GM12878 (cell line): ENCODE measurements around the gene NECAB3. TPM values are rescaled to one million over a fixed set of nuclear protein-coding genes. Genes with fewer than 3 reads are reported as not detected.
A peak's percentile ranks its signal among the peaks of the same experiment; 100 is the strongest.

ENCODE experiments used
- ATAC-seq: fragments of 200-7000 bp; cut with Tn5 transposase; 3 replicates; pipeline ENCODE4 v1.9.1; 2020; ENCODE audit warnings: mild to moderate bottlenecking, moderate library complexity
- BruUV-seq: library from RNA; stranded (reverse); fragments of 400-500 nt; replicated peaks from 2 replicates; lab custom pipeline; 2021; lab: Mats Ljungman, UMichigan
- CTCF ChIA-PET: fragments of 300-600 bp; sonication (Branson Sonifier 250); formaldehyde crosslinking; extraction: SDS; loops from one replicate; lab custom pipeline; 2021; ENCODE audit warnings: inconsistent platforms; lab: Yijun Ruan, JAX
- POLR2A ChIA-PET: fragments of 350-600 bp; formaldehyde crosslinking; extraction: SDS; loops from one replicate; lab custom pipeline; 2021; ENCODE audit warnings: inconsistent platforms; lab: Charles Lee
- RAD21 ChIA-PET: fragments of 300-600 bp; sonication (Branson Sonifier 250); formaldehyde crosslinking; loops from one replicate; lab custom pipeline; 2023; ENCODE audit warnings: antibody characterized with exemption; ENCODE audit not compliant: unreplicated experiment; lab: Charles Lee
- SMC1A ChIA-PET: fragments of 300-600 bp; sonication (Branson Sonifier 250); formaldehyde crosslinking; loops from one replicate; lab custom pipeline; 2023; ENCODE audit not compliant: unreplicated experiment, uncharacterized antibody; lab: Charles Lee
- DNase-seq: peaks from one replicate; pipeline ENCODE4 v3.0.0-alpha.2; 2011; ENCODE audit warnings: low read depth, low spot score
- FAIRE-seq: peaks from 3 replicates; lab custom pipeline; 2011; peaks lifted over from hg19 to GRCh38; lab: Jason Lieb, UNC
- H2AFZ ChIP-seq: 2 replicates; pipeline ENCODE4 v1.6.0; 2011; ENCODE audit warnings: low read depth, low read length, control low read depth; ENCODE audit not compliant: control insufficient read depth
- H3K27ac ChIP-seq: 2 replicates; pipeline ENCODE4 v1.5.1; 2011; ENCODE audit warnings: control low read depth; ENCODE audit not compliant: control insufficient read depth, insufficient read depth
- H3K27me3 ChIP-seq, 2 experiments: replicated peaks in 1 of 2; 2 replicates each; pipeline versions ENCODE4 v1.6.0 to v1.6.1; 2011; ENCODE audit warnings: low read length in 1 of 2; ENCODE audit not compliant: control insufficient read depth in 2 of 2, insufficient read depth in 2 of 2
- H3K36me3 ChIP-seq, 2 experiments: 2 replicates each; pipeline ENCODE4 v1.5.1; 2011; ENCODE audit warnings: low read length in 1 of 2; ENCODE audit not compliant: control insufficient read depth in 2 of 2, insufficient read depth in 2 of 2
- H3K4me1 ChIP-seq: 2 replicates; pipeline ENCODE4 v1.6.1; 2011; ENCODE audit warnings: mild to moderate bottlenecking, low read length, moderate library complexity, mixed read lengths; ENCODE audit not compliant: control insufficient read depth, insufficient read depth
- H3K4me2 ChIP-seq: 2 replicates; pipeline ENCODE4 v1.6.0; 2011; ENCODE audit warnings: control low read depth; ENCODE audit not compliant: control insufficient read depth, insufficient read depth
- H3K4me3 ChIP-seq: fragments of 200-600 bp; sonication (generic); 2 replicates; pipeline ENCODE4 v1.5.1; 2016
- H3K79me2 ChIP-seq: 2 replicates; pipeline ENCODE4 v1.6.0; 2011; ENCODE audit warnings: low read length; ENCODE audit not compliant: control insufficient read depth, insufficient read depth
- H3K9ac ChIP-seq: 2 replicates; pipeline ENCODE4 v1.8.0; 2011; ENCODE audit warnings: low read length, control low read depth, mixed read lengths; ENCODE audit not compliant: control insufficient read depth, insufficient read depth
- H3K9me3 ChIP-seq: replicated peaks from 3 replicates; pipeline ENCODE4 v1.5.1; 2011; ENCODE audit warnings: mild to moderate bottlenecking, low read length; ENCODE audit not compliant: control insufficient read depth, insufficient read depth
- H4K20me1 ChIP-seq: 2 replicates; pipeline ENCODE4 v1.6.0; 2011; ENCODE audit not compliant: control insufficient read depth, insufficient read depth
- CREB1 ChIP-seq: IDR thresholded peaks from 2 replicates; pipeline ENCODE4 v1.6.1; 2012; ENCODE audit warnings: low read depth, mild to moderate bottlenecking, inconsistent platforms
- PAX5 ChIP-seq: IDR thresholded peaks from 2 replicates; pipeline ENCODE4 v1.6.1; 2011; ENCODE audit warnings: low read depth, low read length, borderline replicate concordance
- SPI1 ChIP-seq: IDR thresholded peaks from 2 replicates; pipeline ENCODE4 v1.6.1; 2011; ENCODE audit warnings: low read depth, mild to moderate bottlenecking, low read length, moderate library complexity, borderline replicate concordance; ENCODE audit not compliant: insufficient read depth
- TBL1XR1 ChIP-seq: IDR thresholded peaks from 2 replicates; pipeline ENCODE4 v1.6.1; 2012; ENCODE audit warnings: low read depth, low read length, improper control_type of control experiment
- YBX1 ChIP-seq: fragments of 450-650 bp; IDR thresholded peaks from 2 replicates; pipeline ENCODE4 v1.6.1; 2016; ENCODE audit warnings: antibody characterized with exemption
- ZBED1 ChIP-seq: IDR thresholded peaks from 2 replicates; pipeline ENCODE4 v1.6.1; 2016; ENCODE audit warnings: borderline replicate concordance
- ZSCAN29 ChIP-seq: fragments of 450-650 bp; IDR thresholded peaks from 2 replicates; pipeline ENCODE4 v1.6.1; 2017; ENCODE audit warnings: mild to moderate bottlenecking, moderate library complexity
- WGBS: methylation state at CpG from one replicate; pipeline ENCODE4 v1.1.6; 2016; ENCODE audit warnings: low lambda C conversion rate; ENCODE audit not compliant: insufficient replicate concordance, insufficient coverage; ENCODE audit errors: missing lambda C conversion rate; 5-methylcytosine and 5-hydroxymethylcytosine counted together
- in situ Hi-C: fragments of 300-500 bp; cut with MboI; formaldehyde crosslinking; loops from 9 replicates; pipeline ENCODE4 v1.14.3; 2018; ENCODE audit warnings: mixed read lengths
- intact Hi-C: fragments of 100-400 bp; cut with micrococcal nuclease; formaldehyde crosslinking; loops from one replicate; pipeline ENCODE4 v1.14.2; 2022; ENCODE audit not compliant: unreplicated experiment
- polyA plus RNA-seq, 11 experiments: library from polyadenylated mRNA; depleted of rRNA in 4 of 11; unstranded in 6 of 11; stranded (reverse) in 5 of 11; fragments of >200 nt; fragmentation: Nextera tagmentation in 4 of 11; fragmentation: Illumina TruSeq in 1 of 11; extraction: Ambion mirVana in 4 of 11; extraction: Trizol in 1 of 11; gene quantifications; 1 replicate in 1 of 11; 2 replicates in 10 of 11; pipeline versions ENCODE4 v1.2.1 to v1.2.3, GENCODE V29; 2011 to 2016; ENCODE audit warnings: inconsistent platforms in 2 of 11, missing spikeins in 2 of 11, low read depth in 1 of 11
- total RNA-seq, 4 experiments: library from RNA; depleted of rRNA in 3 of 4; stranded (reverse); fragments of >200 nt in 3 of 4; fragmentation: Illumina TruSeq in 1 of 4; extraction: Trizol in 1 of 4; gene quantifications; 2 replicates each; pipeline versions ENCODE4 v1.2.1 to v1.2.3, GENCODE V29; 2013 to 2021
- TF ChIP-seq, protein P1 (sequence below): fragments of 450-650 bp; IDR thresholded peaks from 2 replicates; pipeline ENCODE4 v1.6.1; 2016; ENCODE audit warnings: mild to moderate bottlenecking

Gene NECAB3
- total and polyA plus RNA-seq, 10 of the 15 experiments (the other 5 are each of a cell fraction or from before 2014, with no cell fraction given), result 0.21 to 17.0 (median 7.2) TPM

GRCh38 chr20:33669224-33669623, 5.0 kb downstream of the NECAB3 start:
- Histone ChIP-seq H3K9me3 (no peaks in the 10 kb centered on the region), H3K4me1 (peaks cover 24% of the 10 kb centered on the region), H3K27ac (no peak overlapping the region), H3K4me3 (no peak overlapping the region), H2AFZ (no peak overlapping the region), H3K36me3 (no peaks in the 10 kb centered on the region), H3K4me2 (no peak overlapping the region), H3K9ac (no peak overlapping the region), H4K20me1 (peaks cover 4% of the 10 kb centered on the region; the same call in 1 of the 2 replicates), H3K79me2 (peaks cover 2% of the 10 kb centered on the region), H3K27me3 (no peaks in the 10 kb centered on the region)
- WGBS, result 38% methylated on average over 5 of the region's 5 CpGs
- ChIA-PET CTCF (interaction anchor here (1.1 to 4.1 kb wide), 8 partner anchors 11 to 267 kb away, joined by 4 to 43 read pairs (median 18); partner anchors contain the start of gene CDK5RAP1), SMC1A (interaction anchor here (1.3 to 4.0 kb wide), 8 partner anchors 16 to 267 kb away, joined by 3 to 20 read pairs (median 5); partner anchors contain the start of gene CDK5RAP1), POLR2A (interaction anchor here (0.7 to 1.1 kb wide), 2 partner anchors 12 to 148 kb away, joined by 3 read pairs; no protein-coding TSS in a partner anchor), RAD21 (interaction anchor here (0.6 to 3.3 kb wide), 10 partner anchors 10 to 211 kb away, joined by 3 to 25 read pairs (median 3); no protein-coding TSS in a partner anchor)
- FAIRE-seq (no peak), DNase-seq (no peak), ATAC-seq (no peak)
- in situ Hi-C loops, result no loop called here
- BruUV-seq, result no TSS peak
- intact Hi-C loops, result loop anchor here (10.0 kb wide), 1 partner anchor 456 kb away; no protein-coding TSS in a partner anchor
- TF ChIP-seq YBX1, result no peak
- TF ChIP-seq PAX5, result peak; percentile 42; the same call in 1 of the 2 replicates

GRCh38 chr20:33668466-33669155, 5.6 kb downstream of the NECAB3 start:
- RAD21 ChIA-PET, result interaction anchor here (0.7 to 3.3 kb wide), 24 partner anchors 10 to 296 kb away, joined by 3 to 25 read pairs (median 4); partner anchors contain the start of genes CBFA2T2, CDK5RAP1, PXMP4 and SNTA1
- TF ChIP-seq TBL1XR1, result no peak
- TF ChIP-seq PAX5, result no peak
- no peak for TF ChIP-seq ZBED1
- TF ChIP-seq, protein P1, sequence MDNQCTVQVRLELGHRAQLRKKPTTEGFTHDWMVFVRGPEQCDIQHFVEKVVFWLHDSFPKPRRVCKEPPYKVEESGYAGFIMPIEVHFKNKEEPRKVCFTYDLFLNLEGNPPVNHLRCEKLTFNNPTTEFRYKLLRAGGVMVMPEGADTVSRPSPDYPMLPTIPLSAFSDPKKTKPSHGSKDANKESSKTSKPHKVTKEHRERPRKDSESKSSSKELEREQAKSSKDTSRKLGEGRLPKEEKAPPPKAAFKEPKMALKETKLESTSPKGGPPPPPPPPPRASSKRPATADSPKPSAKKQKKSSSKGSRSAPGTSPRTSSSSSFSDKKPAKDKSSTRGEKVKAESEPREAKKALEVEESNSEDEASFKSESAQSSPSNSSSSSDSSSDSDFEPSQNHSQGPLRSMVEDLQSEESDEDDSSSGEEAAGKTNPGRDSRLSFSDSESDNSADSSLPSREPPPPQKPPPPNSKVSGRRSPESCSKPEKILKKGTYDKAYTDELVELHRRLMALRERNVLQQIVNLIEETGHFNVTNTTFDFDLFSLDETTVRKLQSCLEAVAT, result no peak
- TF ChIP-seq SPI1, result no peak
- TF ChIP-seq ZSCAN29, result no peak
- no peak for TF ChIP-seq CREB1

More at GRCh38 chr20:33668466-33669155, 5.6 kb downstream of the NECAB3 start:
- Histone ChIP-seq H3K4me1 (peaks cover 29% of the 10 kb centered on the region), H3K27ac (no peak overlapping the region), H3K79me2 (peaks cover 2% of the 10 kb centered on the region), H3K9ac (peak overlapping the region; percentile 36), H3K4me2 (peak overlapping the region; percentile 99), H3K4me3 (0 out of 2 replicates have a peak overlapping the region, but pooled peaks have one; percentile 49), H4K20me1 (peaks cover 4% of the 10 kb centered on the region; the same call in 1 of the 2 replicates), H3K9me3 (no peaks in the 10 kb centered on the region), H3K36me3 (no peaks in the 10 kb centered on the region), H2AFZ (no peak overlapping the region), H3K27me3 (no peaks in the 10 kb centered on the region)
- in situ Hi-C loops (no loop called here), intact Hi-C loops (loop anchor here (10.0 kb wide), 1 partner anchor 456 kb away; no protein-coding TSS in a partner anchor)
- DNase-seq (no peak), ATAC-seq (no peak), FAIRE-seq (no peak)
- ChIA-PET CTCF (interaction anchor here (0.6 to 4.1 kb wide), 27 partner anchors 12 to 1458 kb away, joined by 3 to 43 read pairs (median 4); partner anchors contain the start of genes CBFA2T2, CDK5RAP1 and E2F1), POLR2A (interaction anchor here (0.7 to 2.7 kb wide), 8 partner anchors 11 to 272 kb away, joined by 3 to 10 read pairs (median 3); no protein-coding TSS in a partner anchor), SMC1A (interaction anchor here (0.6 to 4.0 kb wide), 17 partner anchors 11 to 267 kb away, joined by 3 to 20 read pairs (median 5); partner anchors contain the start of genes CBFA2T2, CDK5RAP1 and SNTA1)
- BruUV-seq, result no TSS peak
- WGBS, result 71% methylated on average over 13 of the region's 13 CpGs
